Subcutaneous adipose tissue (tissue), 4 donors: Measurements from ENCODE around the gene UBXN4. TPM values are rescaled to one million over a fixed set of nuclear protein-coding genes. Genes with fewer than 3 reads are reported as not detected.

Experiments used
- total RNA-seq, 4 donors: library from RNA; depleted of rRNA; stranded (reverse); fragments of >200 nt; gene quantifications; one replicate each; pipeline ENCODE4 v1.1.0, GENCODE V29; 2016
- TF ChIP-seq, protein P1 (sequence below): fragments of 450-650 bp; IDR thresholded peaks from one replicate; pipeline ENCODE4 v1.5.1; 2016; ENCODE audit warnings: low read depth, mild to moderate bottlenecking, control low read depth, antibody characterized with exemption, moderate library complexity

UBXN4 gene
- total RNA-seq, 4 donors from 2014 or later = 58.2 to 101 (median 67.8) TPM

DNA sequence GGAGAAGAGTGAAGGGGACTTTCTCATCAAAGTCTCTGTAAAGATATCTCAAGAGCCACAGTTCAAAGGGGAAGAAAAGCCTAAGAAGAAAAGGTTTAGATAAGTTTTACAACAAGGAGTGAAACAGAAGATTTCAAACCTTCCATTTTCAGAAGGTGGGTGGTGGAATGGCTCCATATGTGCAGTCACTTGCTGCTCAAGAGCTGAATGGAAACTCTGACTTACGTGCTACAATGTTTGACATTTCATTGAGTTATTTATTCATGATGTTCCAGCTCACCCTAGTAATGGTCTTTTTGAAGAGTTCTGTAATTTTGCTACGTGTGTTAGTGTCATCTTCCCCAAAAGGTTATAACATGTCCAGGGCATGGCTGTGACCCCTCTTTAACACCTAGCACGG lies 73.6 kb downstream of the UBXN4 start:
- TF ChIP-seq, protein P1, sequence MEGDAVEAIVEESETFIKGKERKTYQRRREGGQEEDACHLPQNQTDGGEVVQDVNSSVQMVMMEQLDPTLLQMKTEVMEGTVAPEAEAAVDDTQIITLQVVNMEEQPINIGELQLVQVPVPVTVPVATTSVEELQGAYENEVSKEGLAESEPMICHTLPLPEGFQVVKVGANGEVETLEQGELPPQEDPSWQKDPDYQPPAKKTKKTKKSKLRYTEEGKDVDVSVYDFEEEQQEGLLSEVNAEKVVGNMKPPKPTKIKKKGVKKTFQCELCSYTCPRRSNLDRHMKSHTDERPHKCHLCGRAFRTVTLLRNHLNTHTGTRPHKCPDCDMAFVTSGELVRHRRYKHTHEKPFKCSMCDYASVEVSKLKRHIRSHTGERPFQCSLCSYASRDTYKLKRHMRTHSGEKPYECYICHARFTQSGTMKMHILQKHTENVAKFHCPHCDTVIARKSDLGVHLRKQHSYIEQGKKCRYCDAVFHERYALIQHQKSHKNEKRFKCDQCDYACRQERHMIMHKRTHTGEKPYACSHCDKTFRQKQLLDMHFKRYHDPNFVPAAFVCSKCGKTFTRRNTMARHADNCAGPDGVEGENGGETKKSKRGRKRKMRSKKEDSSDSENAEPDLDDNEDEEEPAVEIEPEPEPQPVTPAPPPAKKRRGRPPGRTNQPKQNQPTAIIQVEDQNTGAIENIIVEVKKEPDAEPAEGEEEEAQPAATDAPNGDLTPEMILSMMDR = no peak

DNA sequence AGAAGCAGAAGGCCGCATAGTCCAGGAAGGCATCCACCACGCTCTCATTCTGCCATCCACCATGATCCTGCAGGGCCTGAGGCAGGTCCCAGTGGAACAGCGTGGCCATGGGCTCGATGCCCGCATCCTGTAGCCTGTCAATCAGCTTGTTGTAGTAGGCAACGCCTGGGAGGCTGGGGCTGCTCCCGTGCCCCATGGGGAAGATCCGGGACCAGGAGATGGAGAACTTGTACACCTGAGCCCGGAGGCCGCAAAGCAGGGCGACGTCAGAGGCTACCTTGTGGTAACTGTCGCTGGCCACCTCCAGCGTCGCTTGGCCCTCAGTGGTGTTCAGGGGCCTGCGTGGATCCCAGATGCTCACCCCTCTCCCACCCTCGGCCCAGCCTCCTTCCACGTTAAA lies 75.8 kb downstream of the UBXN4 start:
- TF ChIP-seq, protein P1 = no peak

DNA sequence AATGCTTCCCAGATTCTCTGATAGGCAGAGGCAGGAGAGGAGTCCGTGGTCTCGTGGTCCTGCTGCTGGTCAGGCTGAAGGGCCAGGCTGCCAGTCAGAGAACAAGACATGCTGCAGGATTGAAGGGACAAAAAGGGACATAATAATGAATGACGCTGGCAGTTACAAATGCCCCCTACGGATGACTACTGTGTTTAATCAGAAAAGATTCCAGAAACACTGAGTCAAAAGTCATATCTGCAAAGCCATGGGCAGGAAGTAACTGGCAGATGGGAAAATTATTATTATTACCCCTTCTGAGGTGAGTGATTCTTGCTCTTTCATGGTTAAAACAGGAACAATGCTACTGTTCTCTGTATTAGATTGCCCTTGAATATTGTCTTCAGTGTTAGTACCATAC lies 76.3 kb downstream of the UBXN4 start:
- TF ChIP-seq, protein P1 = no peak

DNA sequence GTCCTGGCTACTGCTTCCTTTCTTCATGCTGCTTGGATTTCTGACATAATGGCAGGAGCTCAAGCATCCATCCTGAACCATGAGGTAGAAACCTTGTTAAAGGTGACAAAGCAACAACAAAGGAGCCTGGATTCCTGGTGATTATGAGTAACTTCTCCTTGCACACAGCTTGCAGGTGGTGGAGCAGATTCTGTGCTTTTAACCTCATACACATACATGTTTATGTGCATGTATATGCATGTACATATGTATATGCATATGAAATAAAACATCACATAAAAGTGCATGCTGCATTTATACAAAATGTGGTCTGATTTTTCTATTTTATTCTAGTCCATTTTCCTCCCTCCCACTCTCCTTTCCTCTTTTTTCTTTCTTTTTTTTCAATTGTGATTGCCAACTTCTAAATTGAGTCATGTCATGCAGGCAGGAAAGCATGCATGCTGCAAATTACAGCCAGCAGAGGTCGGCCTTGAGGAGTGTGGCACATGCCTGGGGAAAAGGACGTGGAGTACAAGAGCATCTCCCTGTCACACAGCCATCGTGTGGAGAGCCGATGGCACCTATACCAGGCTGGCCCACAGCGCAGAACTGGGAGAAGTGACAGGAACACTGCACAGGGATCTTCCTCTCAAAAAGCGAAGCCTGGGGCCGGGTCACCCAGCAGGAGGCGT lies 77.4 kb downstream of the UBXN4 start:
- TF ChIP-seq, protein P1 = no peak

DNA sequence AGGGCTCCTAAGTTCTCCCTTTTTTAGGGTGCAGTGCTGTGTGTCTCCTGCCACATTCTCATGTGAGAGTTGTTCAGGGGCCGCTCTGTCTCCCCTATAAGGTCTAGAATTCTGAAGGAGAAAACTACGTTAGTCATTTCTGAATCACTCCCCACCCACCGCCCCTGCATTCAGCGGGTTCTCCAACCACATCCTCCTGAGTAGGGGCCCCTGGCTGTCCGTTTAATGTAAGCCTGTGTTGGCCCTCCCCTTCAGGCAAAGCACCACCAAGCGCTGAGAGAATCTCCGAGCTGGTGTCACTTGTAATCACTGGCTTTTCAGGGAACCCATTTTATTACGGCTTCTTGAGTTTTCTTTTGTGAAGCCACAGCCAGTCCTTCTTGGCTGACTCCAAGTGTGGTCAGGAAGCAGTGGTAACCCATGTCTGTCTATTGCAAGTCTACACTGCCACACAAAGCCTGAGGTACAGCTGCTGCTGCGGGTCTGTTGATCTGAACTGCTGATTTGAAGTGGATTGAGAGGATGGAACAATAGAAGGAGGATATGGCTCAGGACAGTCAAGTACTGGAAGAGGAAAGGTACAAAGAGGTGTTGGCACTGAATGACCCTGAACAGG lies 78.5 kb downstream of the UBXN4 start:
- TF ChIP-seq, protein P1 = no peak

DNA sequence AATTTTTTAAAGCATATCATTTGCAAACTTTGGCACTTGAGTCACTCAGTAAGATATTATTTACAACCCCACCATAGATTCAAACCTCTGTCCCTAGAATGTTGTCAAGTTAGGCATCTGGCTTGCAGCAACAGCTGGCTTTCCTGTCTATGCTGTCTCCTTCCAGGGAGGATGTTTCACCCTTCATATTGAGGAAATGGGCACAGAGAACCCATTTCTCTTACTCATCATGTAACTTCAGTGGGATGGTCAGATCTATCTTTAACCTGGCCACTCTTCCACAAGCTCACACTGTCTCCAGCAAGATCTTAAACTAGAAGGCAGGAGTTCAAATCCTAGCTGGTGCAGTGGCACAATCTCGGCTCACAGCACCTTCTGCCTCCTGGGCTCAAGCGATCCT lies 79.5 kb downstream of the UBXN4 start:
- TF ChIP-seq, protein P1 = no peak

DNA sequence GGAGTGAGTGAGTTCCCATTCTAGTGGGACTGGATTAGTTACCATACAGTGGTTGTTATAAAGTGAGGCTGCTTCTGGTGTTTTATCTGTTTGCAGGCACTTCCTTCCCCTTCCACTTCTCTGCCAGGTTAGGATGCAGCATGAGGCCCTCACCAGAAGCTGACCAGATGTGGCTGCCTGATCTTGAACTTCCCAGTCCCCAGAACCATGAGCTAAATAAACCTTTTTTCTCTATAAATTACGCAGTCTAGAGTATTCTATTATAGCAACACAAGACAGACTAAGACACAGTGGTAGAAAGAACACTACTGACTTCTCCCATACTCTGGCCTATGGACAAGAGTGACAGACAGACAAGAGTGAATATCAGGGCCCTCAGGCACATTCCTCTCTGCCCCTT lies 81.2 kb downstream of the UBXN4 start:
- TF ChIP-seq, protein P1 = no peak
